GM21526 (cell line): Measurements from ENCODE around the gene PIM1.
"Not testable (repeated sequence)": the region's sequence is repeated elsewhere in the genome, so short reads cannot be mapped to it uniquely, and the experiment has no call there.

Experiments used
- ATAC-seq: cut with Tn5 transposase; IDR thresholded peaks from one replicate; pipeline ENCODE4 v1.9.1; 2021; ENCODE audit warnings: moderate library complexity; ENCODE audit not compliant: unreplicated experiment, low FRiP score

The PIM1 gene

GRCh38 chr6:37169496-37170272 lies at the start of gene PIM1:
Gene PIM1, plus strand, starts transcription at chr6:37170152. Its CDS starts 424 bp downstream, at chr6:37170576.
- ATAC-seq, result peak; percentile 52

GRCh38 chr6:37121556-37121955 lies 48.4 kb upstream of the PIM1 start:
- no peak for ATAC-seq

- no peak for ATAC-seq
These were observed 47.1 kb upstream of the PIM1 start for GRCh38 chr6:37122861-37123260.

GRCh38 chr6:37123957-37124729 lies 45.8 kb upstream of the PIM1 start:
- no peak for ATAC-seq

- ATAC-seq, result no peak
These were observed 44.0 kb upstream of the PIM1 start for GRCh38 chr6:37125774-37126492.

GRCh38 chr6:37126493-37126958 lies 43.4 kb upstream of the PIM1 start:
- ATAC-seq, result no peak

- no peak for ATAC-seq
These were observed 42.9 kb upstream of the PIM1 start for GRCh38 chr6:37126961-37127616.

GRCh38 chr6:37127961-37128862 lies 41.7 kb upstream of the PIM1 start:
- no peak for ATAC-seq

- ATAC-seq, result not testable (repeated sequence)
These were observed 41.0 kb upstream of the PIM1 start for GRCh38 chr6:37128863-37129443.

GRCh38 chr6:37129566-37129965 lies 40.4 kb upstream of the PIM1 start:
- no peak for ATAC-seq

- ATAC-seq, result no peak
These were observed 39.2 kb upstream of the PIM1 start for GRCh38 chr6:37130704-37131103.

GRCh38 chr6:37131104-37131959 lies 38.6 kb upstream of the PIM1 start:
- no peak for ATAC-seq

GRCh38 chr6:37131960-37132253 lies 38.0 kb upstream of the PIM1 start:
- ATAC-seq, result no peak

- no peak for ATAC-seq
These were observed 35.9 kb upstream of the PIM1 start for GRCh38 chr6:37134036-37134395.

- ATAC-seq, result no peak
These were observed 35.4 kb upstream of the PIM1 start for GRCh38 chr6:37134396-37135191.

GRCh38 chr6:37135835-37136694 lies 33.9 kb upstream of the PIM1 start:
- no peak for ATAC-seq

- ATAC-seq, result no peak
These were observed 33.1 kb upstream of the PIM1 start for GRCh38 chr6:37136821-37137200.
